Measurements from ENCODE around the gene ZNF69. TPM values are rescaled to one million over a fixed set of nuclear protein-coding genes. Genes with fewer than 3 reads are reported as not detected.
"Not testable (repeated sequence)": the region's sequence is repeated elsewhere in the genome, so short reads cannot be mapped to it uniquely, and the experiment has no call there.

Gene ZNF69
- 6.0 and 6.4 TPM in 2 replicates for total RNA-seq

DNA sequence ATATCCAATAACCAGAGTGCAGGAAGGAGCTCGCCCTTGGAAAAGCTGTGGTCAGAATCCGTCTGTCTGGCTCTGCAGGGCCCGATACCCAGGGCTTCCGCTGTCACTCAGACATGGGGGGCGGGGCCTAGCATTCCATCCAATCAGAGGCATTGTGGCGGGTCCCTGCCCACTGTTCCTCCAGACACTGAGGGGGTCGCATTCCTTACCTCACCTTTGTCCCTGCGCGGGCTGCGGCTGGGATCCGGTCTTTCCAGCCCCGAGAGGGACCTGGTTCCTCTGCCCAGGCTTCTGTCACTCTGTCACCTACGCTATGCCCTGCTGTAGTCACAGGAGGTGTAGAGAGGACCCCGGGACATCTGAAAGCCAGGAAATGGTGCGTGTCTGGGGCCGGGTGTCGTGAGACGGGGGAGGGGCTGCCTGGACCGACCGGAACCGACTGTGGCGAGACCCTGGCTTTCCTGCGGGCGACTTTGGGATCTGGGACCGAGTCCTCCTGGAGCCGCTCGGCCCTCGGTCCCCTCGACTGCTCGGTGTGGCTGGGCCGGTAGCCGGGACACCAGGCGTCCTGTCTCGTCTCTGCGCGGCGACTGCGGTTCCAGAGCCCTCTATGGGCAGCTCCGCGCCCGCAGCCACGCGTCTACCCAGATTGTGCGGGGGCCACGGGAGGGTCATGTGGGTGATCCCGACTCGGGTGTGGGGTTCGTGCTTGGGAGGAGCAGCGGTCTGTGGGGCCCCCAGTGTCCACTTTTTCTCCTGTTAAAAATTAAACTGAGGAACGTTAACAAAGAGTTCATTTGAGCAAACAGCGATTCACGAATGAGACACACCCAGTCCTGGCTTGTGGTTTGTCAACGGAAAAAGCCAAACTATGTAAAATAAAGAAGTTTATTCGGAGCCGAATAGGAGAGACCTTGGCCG, at the start of gene ZNF69:
TSS of gene ZNF69 (plus strand) at position 172 of the 921 bp plus-strand sequence. CDS start at position 314, 142 bp downstream.
- intact Hi-C loops (cut with micrococcal nuclease), result no loop called here

DNA sequence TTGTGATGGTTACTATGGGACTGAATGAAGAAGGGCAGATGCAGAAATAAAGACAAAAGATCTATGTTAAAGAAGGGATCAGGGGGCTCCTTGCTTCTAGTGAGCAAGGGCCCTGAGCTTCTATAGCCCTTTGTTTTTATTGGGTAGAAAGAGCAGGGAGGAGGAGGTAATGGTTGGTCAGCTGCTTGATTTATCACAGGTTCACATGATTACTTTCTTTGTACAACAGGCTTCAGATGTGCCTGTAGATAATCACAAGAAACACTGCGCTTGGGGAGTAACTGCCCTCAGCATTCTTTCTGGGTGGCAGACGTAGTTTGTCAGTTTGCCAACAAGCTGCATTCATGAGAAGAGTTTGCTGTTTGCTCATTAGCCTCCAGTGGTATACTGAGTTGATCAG, 43.9 kb upstream of the ZNF69 start:
- intact Hi-C loops (cut with micrococcal nuclease), result no loop called here

DNA sequence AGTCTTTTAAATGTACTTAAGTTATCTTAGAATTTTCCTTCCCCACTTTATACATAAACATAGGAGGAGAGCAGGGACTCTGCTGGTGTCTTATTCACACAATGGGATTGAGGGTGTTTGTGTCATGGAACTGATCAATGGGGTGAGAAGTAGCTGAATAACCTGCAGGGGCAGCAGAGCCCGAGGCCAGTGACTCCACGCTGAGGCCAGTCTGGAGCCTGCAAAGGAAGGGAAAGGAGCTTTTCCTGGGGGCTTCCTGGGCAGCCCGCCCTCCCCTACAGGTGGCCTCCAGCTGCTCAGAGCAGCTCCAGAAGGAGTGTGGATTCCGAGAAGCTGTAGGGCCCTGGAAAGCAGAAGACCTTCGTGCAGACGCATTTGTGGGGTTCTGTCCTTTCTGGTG, 40.0 kb upstream of the ZNF69 start:
- intact Hi-C loops (cut with micrococcal nuclease), result not testable (repeated sequence)

DNA sequence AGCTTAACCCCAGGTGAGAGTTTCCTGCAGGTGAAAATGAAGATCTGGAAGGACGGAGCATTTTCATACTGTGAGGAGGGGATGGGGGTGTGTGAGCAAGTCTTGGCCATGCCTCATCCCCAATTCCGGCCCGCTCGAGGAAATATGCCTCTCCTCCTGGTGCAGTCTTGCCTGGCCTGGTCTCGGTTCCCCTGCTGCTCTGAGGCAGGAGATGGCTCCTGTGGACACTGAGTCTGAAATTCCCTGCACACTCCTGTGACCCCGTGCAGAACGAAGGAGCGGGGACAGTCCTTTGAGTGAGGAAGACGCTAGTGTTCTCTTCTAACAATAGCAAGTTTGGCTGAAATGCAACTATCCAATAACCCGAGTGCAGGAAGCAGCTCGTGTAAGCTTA, 39.4 kb upstream of the ZNF69 start:
- intact Hi-C loops (cut with micrococcal nuclease), result no loop called here

DNA sequence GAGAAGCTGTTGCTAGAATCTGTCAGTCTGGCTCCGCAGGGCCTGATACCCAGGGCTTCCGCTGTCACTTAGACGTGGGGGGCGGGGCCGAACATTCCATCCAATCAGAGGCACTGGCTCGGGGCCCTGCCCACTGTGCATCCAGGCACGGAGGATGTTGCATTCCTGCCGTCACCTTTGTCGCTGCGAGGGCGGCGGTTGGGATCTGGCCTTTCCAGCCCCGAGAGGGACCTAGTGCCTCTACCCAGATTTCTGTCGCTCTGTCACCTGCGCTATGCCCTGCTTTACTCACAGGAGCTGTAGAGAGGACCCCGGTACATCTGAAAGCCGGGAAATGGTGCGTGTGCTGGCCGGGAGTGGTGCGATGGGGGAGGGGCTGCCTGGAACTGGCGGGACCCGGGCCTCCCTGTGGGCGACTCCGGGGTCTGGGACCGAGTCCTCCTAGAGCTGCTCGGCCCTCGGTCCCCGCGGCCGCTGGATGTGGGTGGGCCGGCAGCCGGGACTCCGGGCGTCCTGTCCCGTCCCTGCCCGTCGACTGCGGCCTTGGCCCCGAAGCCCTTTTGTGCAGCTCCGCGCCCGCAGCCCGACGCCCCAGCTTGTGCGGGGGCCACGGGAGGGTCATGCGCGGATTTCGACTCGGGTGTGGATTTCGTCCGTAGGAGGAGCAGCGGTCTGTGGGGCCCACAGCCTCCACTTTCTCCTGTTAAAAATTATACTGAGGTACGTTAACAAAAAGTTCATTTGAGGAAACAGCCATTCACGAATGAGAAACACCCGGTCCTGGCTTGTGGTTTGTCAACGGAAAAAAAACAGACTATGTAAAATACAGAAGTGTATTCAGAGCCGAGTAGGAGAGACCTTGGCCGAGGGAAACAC, 38.8 kb upstream of the ZNF69 start, which contains the start of gene ZNF439:
TSS of gene ZNF439 (plus strand) at position 133 of the 876 bp plus-strand sequence. CDS start at position 275, 142 bp downstream.
- intact Hi-C loops (cut with micrococcal nuclease), result no loop called here

DNA sequence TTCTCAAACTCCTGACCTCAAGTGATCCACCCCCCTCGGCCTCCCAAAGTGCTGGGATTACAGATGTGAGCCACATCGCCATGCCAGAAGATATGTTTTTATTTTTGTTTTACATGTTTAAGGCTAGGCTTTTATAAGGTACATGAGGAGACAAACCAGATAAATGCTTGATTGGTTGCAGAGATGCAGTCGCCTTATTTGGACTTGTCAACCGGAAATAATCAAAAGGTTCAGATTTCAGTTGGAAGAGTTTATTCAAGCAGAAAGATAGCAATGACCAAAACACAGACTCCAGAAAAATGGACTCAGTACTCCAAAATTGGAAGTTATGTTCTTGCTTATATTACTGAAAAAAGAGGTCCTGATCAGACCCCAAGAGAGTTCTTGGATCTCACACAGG, 37.3 kb upstream of the ZNF69 start:
- intact Hi-C loops (cut with micrococcal nuclease), result not testable (repeated sequence)

DNA sequence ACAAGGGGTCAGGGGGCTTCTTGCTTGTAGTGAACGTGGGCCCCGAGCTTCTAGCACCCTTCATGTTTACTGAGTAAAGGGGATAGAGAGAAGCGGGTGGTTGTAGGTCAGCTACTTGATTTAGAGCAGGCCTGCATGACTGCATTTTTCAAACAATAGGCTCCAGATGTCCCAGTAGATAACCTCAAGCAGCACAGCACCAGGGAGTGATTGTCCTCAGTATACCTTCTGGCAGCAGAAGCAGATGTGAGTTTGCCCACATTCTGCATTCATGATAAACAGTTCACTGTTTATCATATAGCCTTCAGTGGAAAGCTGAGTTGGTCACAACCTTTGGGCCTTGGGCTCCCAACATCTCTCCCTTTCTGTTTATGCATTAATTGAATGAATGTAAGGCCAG, 34.2 kb upstream of the ZNF69 start:
- intact Hi-C loops (cut with micrococcal nuclease), result no loop called here

DNA sequence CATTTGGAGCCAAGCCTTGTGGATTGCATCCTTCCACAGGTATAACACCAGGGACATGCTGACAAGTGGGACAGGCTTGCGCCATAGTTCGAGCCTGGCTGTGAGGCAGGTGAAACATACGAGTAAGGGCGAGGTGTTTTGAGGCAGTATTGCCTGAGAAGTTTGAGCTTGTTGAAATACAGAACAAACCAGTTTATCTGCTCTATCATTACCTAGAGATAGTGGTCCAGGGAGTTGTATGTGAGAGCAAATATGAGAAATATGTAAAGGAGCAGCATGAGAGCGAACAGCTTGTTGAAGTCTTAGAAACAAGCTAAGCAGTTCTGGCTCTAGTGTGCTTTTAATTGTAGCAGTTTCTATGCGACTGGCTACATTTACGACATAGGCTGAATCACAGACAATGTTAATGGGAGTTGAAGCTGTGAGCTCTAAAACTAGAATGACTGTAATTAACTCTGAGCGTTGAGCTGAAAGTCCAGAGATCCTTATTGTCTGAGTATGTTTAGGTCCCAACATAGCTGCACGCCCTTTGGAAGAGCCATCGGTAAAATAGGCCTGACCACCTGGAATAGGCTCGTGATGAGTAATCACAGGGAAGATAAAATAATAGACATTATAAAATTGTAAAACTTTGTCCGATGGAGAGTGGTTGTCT, 30.9 kb upstream of the ZNF69 start:
- intact Hi-C loops (cut with micrococcal nuclease), result no loop called here

DNA sequence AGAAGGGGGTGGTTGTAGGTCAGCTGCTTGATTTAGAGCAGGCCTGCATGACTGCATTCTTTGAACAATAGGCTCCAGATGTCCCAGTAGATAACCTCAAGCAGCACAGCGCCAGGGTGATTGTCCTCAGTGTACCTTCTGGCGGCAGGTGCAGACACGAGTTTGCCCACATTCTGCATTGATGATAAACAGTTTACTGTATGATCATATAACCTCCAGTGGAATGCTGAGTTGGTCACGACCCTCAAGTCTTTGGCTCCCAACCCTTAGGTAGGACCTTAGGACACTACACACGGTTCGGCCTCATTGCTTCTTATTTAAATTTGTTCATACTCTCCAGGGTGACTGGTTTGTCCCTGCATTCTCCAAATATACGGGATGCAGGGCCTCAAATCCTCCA, 26.9 kb upstream of the ZNF69 start:
- intact Hi-C loops (cut with micrococcal nuclease), result no loop called here

DNA sequence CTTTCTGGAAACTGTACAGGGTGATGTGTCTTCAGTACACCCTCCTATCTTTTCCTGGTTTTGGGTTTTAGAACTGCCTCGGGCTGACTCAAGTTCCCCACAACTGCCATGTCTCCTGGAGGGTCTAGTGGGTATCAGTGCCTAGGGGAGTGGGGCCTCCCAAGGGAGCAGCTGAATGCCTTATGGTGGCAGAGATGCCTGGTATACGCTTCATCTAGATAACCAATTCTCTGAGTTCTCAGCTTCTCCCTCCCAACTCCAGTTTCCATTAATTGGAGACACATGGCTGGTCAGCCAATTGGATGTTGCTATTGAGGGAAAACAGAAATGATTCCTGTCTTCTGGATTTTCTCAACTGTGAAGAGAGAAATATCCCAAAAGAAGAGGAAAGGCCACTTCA, 26.3 kb upstream of the ZNF69 start:
- intact Hi-C loops (cut with micrococcal nuclease), result no loop called here

DNA sequence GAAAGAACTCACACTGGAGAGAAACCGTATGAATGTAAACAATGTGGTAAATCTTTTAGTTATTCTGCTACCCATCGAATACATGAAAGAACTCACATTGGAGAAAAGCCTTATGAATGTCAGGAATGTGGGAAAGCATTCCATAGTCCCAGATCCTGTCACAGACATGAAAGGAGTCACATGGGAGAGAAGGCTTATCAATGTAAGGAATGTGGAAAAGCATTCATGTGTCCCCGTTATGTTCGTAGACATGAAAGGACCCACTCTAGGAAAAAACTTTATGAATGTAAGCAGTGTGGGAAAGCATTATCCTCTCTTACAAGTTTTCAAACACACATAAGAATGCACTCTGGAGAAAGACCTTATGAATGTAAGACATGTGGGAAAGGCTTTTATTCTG, 19.8 kb upstream of the ZNF69 start:
- intact Hi-C loops (cut with micrococcal nuclease), result not testable (repeated sequence)

DNA sequence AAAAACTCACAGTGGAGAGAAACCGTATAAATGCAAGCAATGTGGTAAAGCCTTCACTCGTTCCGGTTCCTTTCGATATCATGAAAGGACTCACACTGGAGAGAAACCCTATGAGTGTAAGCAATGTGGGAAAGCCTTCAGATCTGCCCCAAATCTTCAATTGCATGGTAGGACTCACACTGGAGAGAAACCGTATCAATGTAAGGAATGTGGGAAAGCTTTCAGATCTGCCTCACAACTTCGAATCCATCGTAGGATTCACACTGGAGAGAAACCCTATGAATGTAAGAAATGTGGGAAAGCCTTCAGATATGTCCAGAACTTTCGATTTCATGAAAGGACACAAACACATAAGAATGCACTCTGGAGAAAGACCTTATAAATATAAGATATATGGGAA, 19.4 kb upstream of the ZNF69 start:
- intact Hi-C loops (cut with micrococcal nuclease), result no loop called here

DNA sequence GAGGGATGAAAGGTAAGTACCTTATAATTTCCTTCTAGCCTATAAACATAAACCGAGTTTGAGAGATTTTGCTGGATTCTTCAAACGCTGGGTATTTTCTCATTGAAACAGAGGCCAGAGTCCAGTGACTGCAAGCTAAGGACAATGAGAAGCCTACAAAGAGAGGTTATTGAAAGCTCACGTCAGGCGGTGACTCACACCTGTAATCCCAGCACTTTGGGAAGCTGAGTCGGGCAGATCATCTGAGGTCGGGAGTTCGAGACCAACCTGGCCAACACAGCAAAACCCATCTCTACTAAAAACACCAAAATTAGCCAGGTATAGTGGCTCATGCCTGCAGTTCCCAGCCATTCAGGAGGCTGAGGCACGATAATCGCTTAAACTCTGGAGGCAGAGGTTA, 15.0 kb upstream of the ZNF69 start:
- intact Hi-C loops (cut with micrococcal nuclease), result no loop called here

DNA sequence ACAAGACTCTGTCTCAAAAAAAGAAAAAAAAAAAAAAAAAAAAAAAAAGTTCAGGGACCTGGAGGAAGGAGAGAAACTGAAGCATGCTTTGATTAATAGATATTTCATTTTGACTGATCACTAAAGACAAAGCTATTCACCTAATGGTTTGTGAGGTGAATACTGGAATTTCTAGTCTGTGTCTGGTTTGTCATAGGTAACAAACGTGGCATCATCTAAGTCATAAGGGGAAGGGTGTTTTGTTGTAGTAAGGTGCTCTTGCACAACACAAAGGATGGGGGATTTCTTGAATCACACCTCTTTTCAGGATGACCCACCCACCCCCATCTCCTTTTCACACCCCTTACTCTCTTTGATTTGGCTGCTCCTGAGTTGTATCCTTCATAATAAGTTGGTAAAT, 13.8 kb upstream of the ZNF69 start:
- intact Hi-C loops (cut with micrococcal nuclease), result no loop called here

DNA sequence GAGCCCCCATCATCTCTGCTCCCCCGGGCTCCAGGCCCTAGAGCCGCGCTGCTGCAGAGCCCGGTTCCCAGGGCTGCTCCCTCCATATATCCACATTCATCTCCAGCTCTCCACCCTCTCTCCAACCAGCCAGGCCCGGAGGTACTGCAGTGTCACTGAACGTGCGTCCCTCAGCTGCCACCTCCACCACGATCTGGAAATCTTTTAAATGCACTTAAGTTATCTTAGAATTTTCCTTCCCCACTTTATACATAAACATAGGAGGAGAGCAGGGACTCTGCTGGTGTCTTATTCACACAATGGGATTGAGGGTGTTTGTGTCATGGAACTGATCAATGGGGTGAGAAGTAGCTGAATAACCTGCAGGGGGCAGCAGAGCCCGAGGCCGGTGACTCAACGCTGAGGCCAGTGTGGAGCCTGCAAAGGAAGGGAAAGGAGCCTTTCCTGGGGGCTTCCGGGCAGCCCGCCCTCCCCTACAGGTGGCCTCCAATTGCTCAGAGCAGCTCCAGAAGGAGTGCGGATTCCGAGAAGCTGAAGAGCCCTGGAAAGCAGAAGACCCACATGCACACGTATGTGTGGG, 7.8 kb upstream of the ZNF69 start:
- intact Hi-C loops (cut with micrococcal nuclease), result loop anchor here (5.0 kb wide), 1 partner anchor 82 kb away; the partner anchor contains the start of gene ZNF491

DNA sequence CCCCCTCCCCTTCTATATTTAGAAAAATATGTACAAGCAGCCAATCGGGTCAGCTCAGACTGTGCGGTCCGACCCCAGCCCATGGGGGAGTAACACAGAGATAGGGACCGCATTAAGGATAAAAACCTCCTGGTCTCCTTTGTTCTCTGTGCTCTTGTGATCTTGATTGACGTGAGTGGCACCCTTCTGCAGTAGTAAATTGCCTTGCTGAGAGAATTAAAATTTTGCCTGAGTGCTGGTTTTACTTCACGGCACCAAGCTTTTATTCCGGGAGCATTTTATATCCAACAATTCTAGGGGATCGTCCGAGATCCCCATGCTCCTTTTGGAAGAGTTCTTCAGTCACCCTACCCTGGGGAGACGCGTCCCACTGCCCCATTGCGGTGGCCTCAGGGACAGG, 7.0 kb upstream of the ZNF69 start:
- intact Hi-C loops (cut with micrococcal nuclease), result loop anchor here (5.0 kb wide), 1 partner anchor 83 kb away; the partner anchor contains the start of gene ZNF491

DNA sequence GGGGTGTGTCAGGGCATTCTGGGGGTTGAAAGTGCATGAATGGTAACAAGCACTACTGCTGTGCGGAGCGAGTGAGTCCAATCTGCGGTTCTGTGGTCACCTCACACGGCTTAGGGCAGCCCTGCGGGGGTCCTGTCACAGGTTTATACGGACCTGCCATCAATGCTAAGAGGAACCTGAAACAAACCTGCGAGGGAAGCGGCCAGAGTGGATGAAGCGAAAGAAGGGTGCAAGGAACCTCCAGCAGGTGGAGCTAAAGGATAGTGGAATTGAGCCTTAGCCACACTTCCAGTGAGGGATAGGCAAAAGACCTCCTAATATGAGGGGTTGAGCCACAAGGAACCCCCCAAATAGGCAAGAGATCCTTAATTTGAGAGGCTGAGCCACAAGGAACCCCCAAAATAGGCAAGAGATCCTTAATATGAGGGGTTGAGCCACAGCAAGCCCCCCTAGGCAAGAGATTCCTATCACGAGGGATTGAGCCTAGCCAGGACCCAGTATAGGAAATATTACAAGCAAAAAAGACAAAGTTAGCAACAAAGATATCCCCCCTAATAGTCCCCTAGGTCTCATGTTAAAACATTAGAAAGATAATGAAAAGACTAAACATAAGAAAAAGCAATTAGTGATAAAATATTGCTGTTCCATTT, 6.3 kb upstream of the ZNF69 start:
- intact Hi-C loops (cut with micrococcal nuclease), result loop anchor here (1.0 to 5.0 kb wide), 3 partner anchors 84 to 260 kb away; partner anchors contain the start of gene ZNF491

DNA sequence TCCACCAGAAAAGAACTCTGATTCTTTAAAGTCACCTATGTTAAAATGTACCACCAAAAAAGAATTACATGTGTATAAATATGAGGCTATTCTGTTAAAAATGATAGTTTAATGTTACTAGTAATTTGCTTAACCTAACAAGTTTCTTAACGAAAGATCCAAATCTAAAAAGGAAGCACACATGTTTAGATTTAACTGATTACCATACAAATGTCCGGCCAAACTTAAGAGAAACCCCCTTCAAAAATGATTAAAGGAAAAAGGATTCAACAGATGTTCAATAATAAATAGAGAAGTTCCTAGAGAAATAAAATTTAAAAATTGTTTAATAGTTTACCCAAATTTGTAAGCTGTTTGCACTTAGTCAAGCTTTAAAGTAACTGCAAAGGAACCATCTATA, 5.0 kb upstream of the ZNF69 start:
- intact Hi-C loops (cut with micrococcal nuclease), result loop anchor here (5.0 kb wide), 1 partner anchor 85 kb away; the partner anchor contains the start of gene ZNF491

DNA sequence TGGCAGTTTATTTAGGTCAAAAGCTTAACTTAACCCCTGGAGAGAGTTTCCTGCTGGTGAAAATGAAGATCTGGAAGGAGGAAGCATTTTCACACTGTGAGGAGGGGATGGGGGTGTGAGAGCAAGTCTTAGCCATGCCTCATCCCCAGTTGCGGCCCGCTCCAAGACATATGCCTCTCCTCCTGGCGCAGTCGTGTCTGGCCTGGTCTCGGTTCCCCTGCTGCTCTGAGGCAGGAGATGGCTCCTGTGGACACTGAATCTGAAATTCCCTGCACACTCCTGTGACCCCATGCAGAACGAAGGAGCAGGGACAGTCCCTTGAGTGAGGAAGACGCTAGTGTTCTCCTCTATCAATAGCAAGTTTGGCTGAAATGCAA, 360 bp upstream of the ZNF69 start:
- intact Hi-C loops (cut with micrococcal nuclease), result no loop called here

DNA sequence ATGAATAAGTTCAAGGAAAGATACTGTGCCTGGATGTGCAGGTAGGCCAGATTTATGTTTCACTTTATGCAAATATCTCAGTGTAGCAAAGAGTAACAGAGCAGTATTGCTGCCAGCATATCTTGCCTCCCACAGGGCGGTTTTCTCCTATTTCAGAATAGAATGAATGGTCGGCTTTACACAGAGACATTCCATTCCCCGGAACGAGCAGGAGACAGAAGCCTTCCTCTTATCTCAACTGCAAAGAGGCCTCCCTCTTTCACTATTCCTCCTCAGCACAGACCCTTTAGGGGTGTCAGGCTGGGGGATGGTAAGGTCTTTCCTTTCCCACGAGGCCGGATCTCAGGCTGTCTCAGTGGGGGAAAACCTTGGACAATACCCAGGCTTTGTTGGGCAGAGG, 2.3 kb downstream of the ZNF69 start:
- intact Hi-C loops (cut with micrococcal nuclease), result not testable (repeated sequence)
